Body of pancreas (tissue), 4 donors: Measurements from ENCODE around the gene CYP2C18. TPM values are rescaled to one million over a fixed set of nuclear protein-coding genes. Genes with fewer than 3 reads are reported as not detected.
"Not testable (repeated sequence)": the region's sequence is repeated elsewhere in the genome, so short reads cannot be mapped to it uniquely, and the experiment has no call there.

Experiments
- ATAC-seq: fragments of 150-250 bp; one replicate; pipeline ENCODE4 v1.9.1; 2016
- DNase-seq, 4 donors: peaks; one replicate each; pipeline ENCODE4 v3.0.0-alpha.2; 2019
- H3K27ac ChIP-seq, 4 donors: fragments of 200-600 bp; sonication (generic); 1 replicate in 3 of 4; 2 replicates in 1 of 4; pipeline versions ENCODE4 v1.5.1 to v1.6.1; 2016 to 2019; ENCODE audit warnings: mild to moderate bottlenecking in 1 of 4, mixed read lengths in 1 of 4, moderate library complexity in 1 of 4
- H3K27me3 ChIP-seq, 2 donors: fragments of 200-600 bp; sonication (generic); one replicate each; pipeline ENCODE4 v1.6.0; 2016; ENCODE audit warnings: mild to moderate bottlenecking in 1 of 2
- H3K36me3 ChIP-seq, 2 donors: fragments of 200-600 bp; sonication (generic); replicated peaks in 1 of 2; 2 replicates each; pipeline ENCODE4 v1.5.1; 2016; ENCODE audit warnings: low read depth in 2 of 2; ENCODE audit not compliant: insufficient read depth in 1 of 2
- H3K4me1 ChIP-seq: fragments of 200-600 bp; sonication (generic); one replicate; pipeline ENCODE4 v1.6.0; 2016
- H3K4me3 ChIP-seq, 2 donors: fragments of 200-600 bp; sonication (generic); 1 replicate in 1 of 2; 2 replicates in 1 of 2; pipeline ENCODE4 v1.5.1; 2016 to 2019
- H3K9me3 ChIP-seq, 3 donors: fragments of 200-600 bp; sonication (generic); 1 replicate in 2 of 3; 2 replicates in 1 of 3; pipeline ENCODE4 v1.5.1; 2016
- POLR2A ChIP-seq, 3 donors: fragments of 450-650 bp; IDR thresholded peaks; one replicate each; pipeline ENCODE4 v1.6.1; 2016; ENCODE audit warnings: antibody characterized with exemption in 3 of 3, mild to moderate bottlenecking in 2 of 3
- WGBS, 2 donors: methylation state at CpG; one replicate each; pipeline ENCODE4 v1.1.5; 2017; 5-methylcytosine and 5-hydroxymethylcytosine counted together
- intact Hi-C: fragments of 100-400 bp; cut with DNase I; formaldehyde crosslinking; loops from one replicate; pipeline ENCODE4 v1.15.1; 2023
- total RNA-seq, 2 donors: library from RNA; depleted of rRNA; stranded (reverse); fragments of >200 nt; gene quantifications; one replicate each; pipeline ENCODE4 v1.1.0, GENCODE V29; 2016
- TF ChIP-seq, protein P1 (sequence below), 7 experiments: fragments of 450-650 bp in 4 of 7; fragments of 200-600 bp in 3 of 7; sonication (generic) in 3 of 7; IDR thresholded peaks; one replicate each; pipeline ENCODE4 v1.5.1; 2016 to 2019; ENCODE audit warnings: antibody characterized with exemption in 7 of 7

CYP2C18 gene
- total RNA-seq, 2 donors from 2014 or later = 3.9 TPM; not detected in 1

DNA sequence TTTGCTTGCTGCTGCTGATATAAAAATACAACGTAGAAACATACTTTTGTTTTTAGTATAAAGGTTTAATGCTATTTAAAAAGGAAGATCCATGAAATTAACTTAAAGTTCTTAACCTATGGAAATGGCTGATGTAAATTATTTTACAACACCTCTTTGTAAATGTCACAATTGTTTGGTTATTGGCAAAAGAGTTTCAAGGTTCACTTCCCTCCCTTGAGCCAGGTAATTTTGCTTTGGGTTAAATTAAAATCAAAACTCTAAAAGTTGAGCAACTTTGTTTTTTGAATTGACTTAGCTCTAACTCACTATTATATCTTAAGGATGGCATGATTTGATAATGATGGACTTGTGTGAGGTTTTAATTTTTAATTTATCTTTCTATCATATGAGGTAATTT, 39.2 kb upstream of the CYP2C18 start:
- Histone ChIP-seq H3K27me3 (no peaks in the 10 kb centered on the region), H3K9me3 (no peaks in the 10 kb centered on the region), H3K4me1 (no peaks in the 10 kb centered on the region), H3K36me3 (no peaks in the 10 kb centered on the region), H3K4me3 (no peak overlapping the region), H3K27ac (no peak overlapping the region)
- ATAC-seq (no peak), DNase-seq (no peak)
- intact Hi-C loops = no loop called here
- no peak for TF ChIP-seq POLR2A (IDR thresholded peaks at IDR 0.05)
- TF ChIP-seq, protein P1, sequence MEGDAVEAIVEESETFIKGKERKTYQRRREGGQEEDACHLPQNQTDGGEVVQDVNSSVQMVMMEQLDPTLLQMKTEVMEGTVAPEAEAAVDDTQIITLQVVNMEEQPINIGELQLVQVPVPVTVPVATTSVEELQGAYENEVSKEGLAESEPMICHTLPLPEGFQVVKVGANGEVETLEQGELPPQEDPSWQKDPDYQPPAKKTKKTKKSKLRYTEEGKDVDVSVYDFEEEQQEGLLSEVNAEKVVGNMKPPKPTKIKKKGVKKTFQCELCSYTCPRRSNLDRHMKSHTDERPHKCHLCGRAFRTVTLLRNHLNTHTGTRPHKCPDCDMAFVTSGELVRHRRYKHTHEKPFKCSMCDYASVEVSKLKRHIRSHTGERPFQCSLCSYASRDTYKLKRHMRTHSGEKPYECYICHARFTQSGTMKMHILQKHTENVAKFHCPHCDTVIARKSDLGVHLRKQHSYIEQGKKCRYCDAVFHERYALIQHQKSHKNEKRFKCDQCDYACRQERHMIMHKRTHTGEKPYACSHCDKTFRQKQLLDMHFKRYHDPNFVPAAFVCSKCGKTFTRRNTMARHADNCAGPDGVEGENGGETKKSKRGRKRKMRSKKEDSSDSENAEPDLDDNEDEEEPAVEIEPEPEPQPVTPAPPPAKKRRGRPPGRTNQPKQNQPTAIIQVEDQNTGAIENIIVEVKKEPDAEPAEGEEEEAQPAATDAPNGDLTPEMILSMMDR (IDR thresholded peaks at IDR 0.05) = no peak
- 64 to 70% methylated on average over 1 of the region's 1 CpG for WGBS, 2 donors

DNA sequence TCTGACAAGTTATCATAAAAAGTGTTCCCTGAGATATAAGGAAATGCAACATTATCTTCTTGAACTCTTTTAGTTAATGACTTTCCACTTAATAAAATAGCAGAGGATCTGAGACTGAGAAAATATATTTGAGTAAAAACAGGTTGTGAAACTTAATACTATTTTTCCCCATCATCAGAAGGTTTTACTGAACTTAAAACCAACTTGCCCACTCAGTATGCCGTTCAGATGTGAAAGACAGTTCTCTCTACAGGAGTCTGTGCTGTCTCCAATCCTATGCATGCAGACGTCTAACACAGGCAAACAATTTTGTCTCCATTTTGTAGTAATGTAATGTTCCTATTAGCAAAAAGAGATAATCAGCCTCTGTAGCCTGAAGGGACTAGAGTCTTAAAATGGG, 38.2 kb upstream of the CYP2C18 start:
- Histone ChIP-seq H3K4me1 (no peaks in the 10 kb centered on the region), H3K27me3 (no peaks in the 10 kb centered on the region), H3K27ac (no peak overlapping the region), H3K36me3 (no peaks in the 10 kb centered on the region), H3K4me3 (no peak overlapping the region), H3K9me3 (no peaks in the 10 kb centered on the region)
- intact Hi-C loops = no loop called here
- DNase-seq (no peak), ATAC-seq (no peak)
- no peak for TF ChIP-seq POLR2A (IDR thresholded peaks at IDR 0.05)
- TF ChIP-seq, protein P1 (IDR thresholded peaks at IDR 0.05) = no peak
- WGBS, 2 donors = 34 to 49% methylated on average over 2 of the region's 2 CpGs

GRCh38 chr10:94655201-94655600, 28.3 kb upstream of the CYP2C18 start:
- DNase-seq, H3K9me3 ChIP-seq, H3K36me3 ChIP-seq, intact Hi-C loops, ATAC-seq, H3K27ac ChIP-seq, H3K27me3 ChIP-seq, H3K4me3 ChIP-seq, H3K4me1 ChIP-seq: not testable (repeated sequence)

GRCh38 chr10:94663061-94663460, 20.5 kb upstream of the CYP2C18 start:
- H3K27ac ChIP-seq, H3K4me3 ChIP-seq, DNase-seq, H3K9me3 ChIP-seq, intact Hi-C loops, ATAC-seq, H3K4me1 ChIP-seq, H3K27me3 ChIP-seq, H3K36me3 ChIP-seq: not testable (repeated sequence)
- 76 to 89% methylated on average over 3 to 4 of the region's 4 CpGs for WGBS, 2 donors

DNA sequence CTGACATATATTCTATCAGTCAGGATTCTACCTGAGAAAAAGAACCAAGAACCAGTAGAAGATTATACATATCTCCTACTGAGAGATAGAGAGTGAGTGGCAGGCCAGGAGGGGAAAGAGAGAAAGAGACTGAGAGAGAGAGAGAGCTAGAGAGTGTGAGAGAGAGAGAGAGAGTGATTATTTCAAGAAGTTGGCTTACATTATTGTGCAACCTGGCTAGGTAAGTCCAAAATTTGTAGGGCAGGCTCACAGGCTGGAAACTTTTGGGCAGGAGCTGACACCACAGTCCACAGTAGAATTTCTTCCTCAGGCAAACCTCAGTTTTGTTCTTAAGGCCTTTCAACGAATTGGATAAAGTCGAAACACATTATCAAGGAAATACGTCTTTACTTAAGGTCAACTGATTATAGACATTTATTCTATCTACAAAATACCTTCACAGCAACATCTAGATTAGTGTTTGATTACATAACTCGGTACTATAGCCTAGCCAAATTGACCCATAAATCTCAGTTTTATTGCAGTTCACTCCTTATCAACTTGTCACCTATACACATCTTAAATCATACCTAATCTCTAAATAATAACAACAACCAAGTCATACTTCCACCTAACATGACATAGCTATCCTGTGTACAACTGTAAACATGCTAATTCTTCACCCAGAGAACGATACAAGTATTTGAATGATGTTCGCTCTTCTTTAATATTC, 17.0 kb upstream of the CYP2C18 start:
- 61 to 66% methylated on average over 6 of the region's 6 CpGs for WGBS, 2 donors
- H3K4me3 ChIP-seq = no peak overlapping the region
- H3K36me3 ChIP-seq = no peaks in the 10 kb centered on the region
- intact Hi-C loops = no loop called here
- H3K4me1 ChIP-seq = no peaks in the 10 kb centered on the region
- ATAC-seq (no peak), DNase-seq (no peak)
- no peaks in the 10 kb centered on the region for H3K9me3 ChIP-seq
- no peak overlapping the region for H3K27ac ChIP-seq
- no peaks in the 10 kb centered on the region for H3K27me3 ChIP-seq
- TF ChIP-seq, protein P1 (IDR thresholded peaks at IDR 0.05) = no peak
- no peak for TF ChIP-seq POLR2A (IDR thresholded peaks at IDR 0.05)
